ENCODE results near the gene GRIP2.

GRIP2 gene

GRCh38 chr3:14561051-14561960 lies 21.2 kb upstream of the GRIP2 start:
- no peak for DNase-seq (ENCODE audit: low spot score)

- DNase-seq (ENCODE audit: low spot score): no peak
These were observed 20.0 kb upstream of the GRIP2 start for GRCh38 chr3:14560110-14560509.

- no peak for DNase-seq (ENCODE audit: low spot score)
These were observed 17.9 kb upstream of the GRIP2 start for GRCh38 chr3:14558029-14558428.

GRCh38 chr3:14555835-14556234 lies 15.7 kb upstream of the GRIP2 start:
- DNase-seq (ENCODE audit: low spot score): no peak

- DNase-seq (ENCODE audit: low spot score): no peak
These were observed 14.6 kb upstream of the GRIP2 start for GRCh38 chr3:14554715-14555114.

- DNase-seq (ENCODE audit: low spot score): no peak
These were observed 13.7 kb upstream of the GRIP2 start for GRCh38 chr3:14553871-14554270.

- no peak for DNase-seq (ENCODE audit: low spot score)
These were observed 12.6 kb upstream of the GRIP2 start for GRCh38 chr3:14552717-14553116.

GRCh38 chr3:14552041-14552648 lies 12.0 kb upstream of the GRIP2 start:
- no peak for DNase-seq (ENCODE audit: low spot score)

GRCh38 chr3:14550651-14551611 lies 10.8 kb upstream of the GRIP2 start:
- no peak for DNase-seq (ENCODE audit: low spot score)

- DNase-seq (ENCODE audit: low spot score): no peak
These were observed 10.0 kb upstream of the GRIP2 start for GRCh38 chr3:14550181-14550580.

GRCh38 chr3:14549256-14549919 lies 9.2 kb upstream of the GRIP2 start:
- DNase-seq (ENCODE audit: low spot score): no peak

GRCh38 chr3:14548321-14548729 lies 8.2 kb upstream of the GRIP2 start:
- DNase-seq (ENCODE audit: low spot score): peak; percentile 75

GRCh38 chr3:14547693-14548092 lies 7.6 kb upstream of the GRIP2 start:
- no peak for DNase-seq (ENCODE audit: low spot score)

GRCh38 chr3:14546041-14546440 lies 5.9 kb upstream of the GRIP2 start:
- DNase-seq (ENCODE audit: low spot score): no peak

GRCh38 chr3:14545251-14545635 lies 5.1 kb upstream of the GRIP2 start:
- DNase-seq (ENCODE audit: low spot score): no peak

GRCh38 chr3:14544282-14545250 lies 4.4 kb upstream of the GRIP2 start:
- DNase-seq (ENCODE audit: low spot score): no peak

GRCh38 chr3:14543446-14543845 lies 3.3 kb upstream of the GRIP2 start:
- DNase-seq (ENCODE audit: low spot score): no peak

- DNase-seq (ENCODE audit: low spot score): no peak
These were observed 2.5 kb upstream of the GRIP2 start for GRCh38 chr3:14542656-14543055.

- DNase-seq (ENCODE audit: low spot score): no peak
These were observed 1.5 kb upstream of the GRIP2 start for GRCh38 chr3:14541646-14542045.

GRCh38 chr3:14540821-14541385 lies 761 bp upstream of the GRIP2 start:
- DNase-seq (ENCODE audit: low spot score): no peak

All from Ammon's horn (tissue), 1 donor.